Measurements from ENCODE around the gene PPP2CA. TPM values are rescaled to one million over a fixed set of nuclear protein-coding genes. Genes with fewer than 3 reads are reported as not detected.
A peak's percentile ranks its signal among the peaks of the same experiment; 100 is the strongest.

Gene PPP2CA
- total and polyA plus RNA-seq, 2 of the 13 experiments (the other 11 are each of a cell fraction or from before 2014, with no cell fraction given) = 82.4 to 171 TPM

DNA sequence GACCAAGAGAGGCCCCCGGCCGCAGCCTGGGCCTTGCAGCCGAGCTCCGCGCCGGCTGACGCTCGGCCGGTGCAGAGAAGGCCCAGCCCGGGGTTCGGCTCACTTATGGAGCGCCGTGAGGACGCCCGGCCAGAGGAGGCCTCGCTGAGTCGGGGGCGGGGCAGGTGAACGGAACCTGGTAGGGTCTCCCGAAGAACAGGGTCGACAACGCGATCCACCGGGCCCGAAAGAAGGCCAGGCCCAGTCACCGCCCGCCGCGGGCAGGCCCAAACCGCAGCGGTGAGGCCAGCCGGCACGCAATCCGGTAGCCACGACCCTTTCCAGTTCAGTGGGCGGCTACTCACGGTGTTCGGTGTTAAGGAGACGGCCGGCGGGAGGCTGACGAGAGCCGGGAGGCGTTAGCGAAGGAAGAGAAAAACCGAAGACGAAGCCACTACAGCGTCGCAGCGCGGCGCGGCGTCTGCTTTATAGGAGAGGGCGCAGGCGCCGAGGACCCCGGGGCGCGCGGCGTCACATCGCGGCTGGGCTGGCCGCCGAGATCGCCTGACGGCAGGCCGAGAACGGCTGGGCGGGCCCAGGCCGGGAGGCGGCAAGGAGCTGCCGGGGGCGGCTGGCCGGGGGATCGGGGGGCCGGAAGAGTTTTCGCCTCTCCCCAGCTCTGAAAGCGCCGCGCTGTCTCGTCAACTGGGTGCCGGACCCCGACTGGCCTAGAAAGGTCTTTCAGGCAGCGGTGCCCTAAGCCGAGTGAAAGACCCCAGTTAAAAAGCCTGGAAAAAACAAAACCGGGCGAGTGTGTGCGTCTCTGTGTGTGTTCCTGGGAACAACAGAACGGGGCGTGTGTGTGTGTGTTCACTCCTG is 49.1 kb downstream of the PPP2CA start, which contains the start of gene SKP1 (continued):
- TF ChIP-seq ZNF687 (CRISPR knock-in tag; IDR thresholded peaks at IDR 0.05) (peak; percentile 89), ARID2 (CRISPR knock-in tag; IDR thresholded peaks at IDR 0.05; ENCODE audit: borderline replicate concordance) (peak; percentile 79; the same call in 1 of the 2 replicates), HOXD1 (CRISPR knock-in tag; IDR thresholded peaks at IDR 0.05) (peak; percentile 43; the same call in 1 of the 2 replicates), TEAD3 (CRISPR knock-in tag; optimal IDR thresholded peaks at IDR 0.05; ENCODE audit: borderline replicate concordance) (peak; percentile 15), REL (CRISPR knock-in tag; conservative IDR thresholded peaks at IDR 0.05) (no peak; the same call in none of the 2 replicates), ZNF776 (CRISPR knock-in tag; IDR thresholded peaks at IDR 0.05) (peak; percentile 80; the same call in 1 of the 2 replicates), MZF1 (CRISPR knock-in tag; IDR thresholded peaks at IDR 0.05; ENCODE audit: borderline replicate concordance) (no peak), MYNN (CRISPR knock-in tag; IDR thresholded peaks at IDR 0.05; ENCODE audit: low read depth) (0 out of 2 replicates have a peak, but pooled peaks have one; percentile 55), ZNF883 (CRISPR knock-in tag; IDR thresholded peaks at IDR 0.05; ENCODE audit: not compliant biosample characterization) (peak; percentile 68), NFKBIZ (CRISPR knock-in tag; IDR thresholded peaks at IDR 0.05) (no peak), ZSCAN25 (CRISPR knock-in tag; IDR thresholded peaks at IDR 0.05) (0 out of 2 replicates have a peak, but pooled peaks have one; percentile 40), ATF1 (CRISPR knock-in tag; IDR thresholded peaks at IDR 0.05) (no peak), ZNF816 (CRISPR knock-in tag; IDR thresholded peaks at IDR 0.05; ENCODE audit: borderline replicate concordance) (peak; percentile 97), RBM39 (IDR thresholded peaks at IDR 0.05; ENCODE audit: low read depth, low read length, poor library complexity, severe bottlenecking) (peak; percentile 97), TCF7 (IDR thresholded peaks at IDR 0.05; ENCODE audit: low read depth) (no peak), ZMYM4 (CRISPR knock-in tag; IDR thresholded peaks at IDR 0.05) (peak; percentile 94), NAIF1 (CRISPR knock-in tag; IDR thresholded peaks at IDR 0.05; ENCODE audit: borderline replicate concordance) (no peak), ZSCAN21 (CRISPR knock-in tag; IDR thresholded peaks at IDR 0.05; ENCODE audit: borderline replicate concordance) (peak; percentile 96)
- TF ChIP-seq, protein P1, sequence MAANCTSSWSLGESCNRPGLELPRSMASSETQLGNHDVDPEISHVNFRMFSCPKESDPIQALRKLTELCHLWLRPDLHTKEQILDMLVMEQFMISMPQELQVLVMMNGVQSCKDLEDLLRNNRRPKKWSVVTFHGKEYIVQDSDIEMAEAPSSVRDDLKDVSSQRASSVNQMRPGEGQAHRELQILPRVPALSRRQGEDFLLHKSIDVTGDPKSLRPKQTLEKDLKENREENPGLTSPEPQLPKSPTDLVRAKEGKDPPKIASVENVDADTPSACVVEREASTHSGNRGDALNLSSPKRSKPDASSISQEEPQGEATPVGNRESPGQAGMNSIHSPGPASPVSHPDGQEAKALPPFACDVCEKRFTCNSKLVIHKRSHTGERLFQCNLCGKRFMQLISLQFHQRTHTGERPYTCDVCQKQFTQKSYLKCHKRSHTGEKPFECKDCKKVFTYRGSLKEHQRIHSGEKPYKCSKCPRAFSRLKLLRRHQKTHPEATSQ (CRISPR knock-in tag; IDR thresholded peaks at IDR 0.05; ENCODE audit: borderline replicate concordance) = peak; percentile 54; the same call in 1 of the 2 replicates
- TF ChIP-seq, protein P2, sequence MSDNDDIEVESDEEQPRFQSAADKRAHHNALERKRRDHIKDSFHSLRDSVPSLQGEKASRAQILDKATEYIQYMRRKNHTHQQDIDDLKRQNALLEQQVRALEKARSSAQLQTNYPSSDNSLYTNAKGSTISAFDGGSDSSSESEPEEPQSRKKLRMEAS (IDR thresholded peaks at IDR 0.05) = peak; percentile 75; the same call in 1 of the 2 replicates
- TF ChIP-seq, protein P3, sequence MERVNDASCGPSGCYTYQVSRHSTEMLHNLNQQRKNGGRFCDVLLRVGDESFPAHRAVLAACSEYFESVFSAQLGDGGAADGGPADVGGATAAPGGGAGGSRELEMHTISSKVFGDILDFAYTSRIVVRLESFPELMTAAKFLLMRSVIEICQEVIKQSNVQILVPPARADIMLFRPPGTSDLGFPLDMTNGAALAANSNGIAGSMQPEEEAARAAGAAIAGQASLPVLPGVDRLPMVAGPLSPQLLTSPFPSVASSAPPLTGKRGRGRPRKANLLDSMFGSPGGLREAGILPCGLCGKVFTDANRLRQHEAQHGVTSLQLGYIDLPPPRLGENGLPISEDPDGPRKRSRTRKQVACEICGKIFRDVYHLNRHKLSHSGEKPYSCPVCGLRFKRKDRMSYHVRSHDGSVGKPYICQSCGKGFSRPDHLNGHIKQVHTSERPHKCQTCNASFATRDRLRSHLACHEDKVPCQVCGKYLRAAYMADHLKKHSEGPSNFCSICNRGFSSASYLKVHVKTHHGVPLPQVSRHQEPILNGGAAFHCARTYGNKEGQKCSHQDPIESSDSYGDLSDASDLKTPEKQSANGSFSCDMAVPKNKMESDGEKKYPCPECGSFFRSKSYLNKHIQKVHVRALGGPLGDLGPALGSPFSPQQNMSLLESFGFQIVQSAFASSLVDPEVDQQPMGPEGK (CRISPR knock-in tag; IDR thresholded peaks at IDR 0.05) = no peak

All from HepG2 (cell line).